Stimulated activated CD4-positive, alpha-beta T cell treated with anti-CD3 and anti-CD28 coated beads, Interleukin-2, amount 100 ng/mL, for 4 hours (primary cell): ENCODE results near the gene CNMD.
"Not testable (repeated sequence)": the region's sequence is repeated elsewhere in the genome, so short reads cannot be mapped to it uniquely, and the experiment has no call there.

Experiments
- DNase-seq: peaks from one replicate; pipeline ENCODE4 v3.0.0-alpha.2; 2020; ENCODE audit warnings: low read depth

Gene CNMD

GRCh38 chr13:52743988-52744387 is 4.4 kb upstream of the CNMD start:
- DNase-seq: no peak

DNA sequence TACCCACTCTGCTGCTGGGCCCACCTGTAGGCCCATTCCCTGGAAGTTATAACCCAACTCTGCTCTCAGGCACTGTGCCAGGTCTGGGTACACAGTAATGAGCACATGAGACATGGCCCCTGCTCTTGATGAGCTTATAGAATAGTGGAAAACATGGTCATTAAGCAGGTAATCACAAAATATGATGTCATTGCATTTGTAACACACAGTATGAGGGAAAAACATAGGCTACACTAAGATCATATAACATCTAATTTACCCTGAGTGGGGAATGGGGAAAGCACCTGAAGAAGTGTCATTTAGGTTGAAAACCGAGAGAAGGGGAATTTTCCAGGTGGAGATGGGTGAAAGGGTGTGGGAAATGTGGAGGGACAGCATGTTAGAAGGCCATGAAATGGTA is 3.9 kb upstream of the CNMD start:
- DNase-seq: no peak

DNA sequence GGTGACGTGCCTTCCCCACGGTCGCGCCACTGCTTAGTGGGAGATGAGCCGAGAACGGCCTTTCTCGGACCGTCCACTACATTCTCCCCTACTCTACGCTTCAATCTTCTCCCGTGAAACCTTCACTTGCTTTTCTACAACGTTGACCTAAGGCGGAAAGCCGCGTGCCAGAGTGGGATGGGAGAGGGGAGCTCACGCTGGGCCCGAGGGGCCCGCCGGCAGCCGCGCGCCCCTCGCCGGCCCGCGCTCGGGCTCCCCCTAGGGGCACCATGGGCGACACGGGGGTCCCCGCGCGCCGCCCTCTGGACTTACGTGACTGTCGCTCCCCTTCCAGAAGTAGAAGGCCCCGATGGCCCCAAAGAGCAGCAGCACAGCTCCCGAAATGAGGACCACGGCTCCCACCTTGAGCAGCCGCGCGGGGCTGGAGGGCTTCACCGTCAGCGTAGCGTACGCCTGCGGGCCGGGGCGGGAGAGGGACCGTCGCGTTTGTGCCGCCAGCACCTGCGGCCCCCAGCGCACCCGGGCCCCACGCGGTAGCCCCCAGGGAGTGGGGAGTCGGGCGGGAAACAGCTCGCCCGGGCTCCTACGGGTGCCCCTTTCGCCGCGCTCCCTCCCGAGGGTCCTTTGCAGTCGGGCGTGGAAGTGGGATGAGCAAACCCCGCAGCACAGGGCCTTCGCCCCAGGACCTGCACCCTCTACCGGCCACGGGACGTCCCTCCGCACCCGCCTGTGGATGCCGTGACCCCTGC is 727 bp downstream of the CNMD start:
- peak; percentile 4 for DNase-seq

DNA sequence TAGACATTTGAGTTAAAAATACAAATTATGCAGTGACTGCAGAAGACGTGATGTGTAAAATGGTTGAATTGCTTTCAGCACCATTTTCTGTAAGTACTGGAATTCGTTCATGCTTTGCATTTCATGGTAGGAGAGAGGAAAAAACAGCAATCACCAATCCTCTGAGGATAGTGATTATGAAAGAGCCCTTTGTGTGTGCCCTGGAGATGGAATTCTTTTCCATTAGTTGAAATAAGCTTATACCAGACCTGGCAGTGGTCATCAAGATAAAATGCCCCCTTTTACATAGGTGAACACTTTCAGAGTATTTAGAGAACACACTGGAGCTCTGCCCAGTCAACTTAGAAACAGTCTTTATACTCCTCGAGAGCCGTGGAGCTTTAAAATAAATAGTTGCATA is 1.7 kb downstream of the CNMD start:
- no peak for DNase-seq

DNA sequence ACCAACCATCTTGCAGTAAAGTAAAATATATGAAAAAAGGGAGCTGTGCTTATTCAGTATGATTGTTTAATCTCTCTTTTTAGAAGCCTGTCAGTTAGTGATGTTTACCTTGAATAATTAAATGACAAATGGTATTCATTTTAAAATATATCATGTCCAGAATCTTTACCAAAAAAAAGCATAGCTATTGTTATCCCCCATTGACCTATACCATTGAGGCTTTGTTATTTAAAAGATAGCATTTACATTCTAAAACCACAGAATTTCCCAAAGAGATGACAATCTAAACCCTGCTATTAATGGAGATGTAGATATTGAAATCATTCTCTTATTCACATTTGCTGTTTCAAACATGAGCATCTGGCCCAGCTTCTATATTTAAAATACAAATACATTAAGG is 2.2 kb downstream of the CNMD start:
- no peak for DNase-seq

DNA sequence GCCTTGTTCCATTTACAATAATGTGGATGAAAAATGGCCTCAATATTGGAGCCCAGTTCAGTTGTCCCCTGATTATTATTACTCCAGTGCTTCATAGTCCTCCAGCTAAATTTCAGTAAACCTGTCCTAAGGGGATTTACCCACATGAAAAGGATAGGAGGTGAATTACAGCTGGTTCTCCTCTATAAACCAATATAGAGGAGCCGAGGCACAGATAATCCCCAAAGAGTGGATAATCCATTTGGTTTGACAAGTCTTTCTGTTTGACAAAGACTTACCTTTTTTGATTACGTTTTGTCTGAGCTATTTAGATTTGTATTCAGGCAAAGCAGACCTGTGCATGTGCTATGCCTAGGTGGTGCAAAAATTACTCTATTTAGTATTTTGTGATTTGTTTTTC is 2.7 kb downstream of the CNMD start:
- DNase-seq: no peak

DNA sequence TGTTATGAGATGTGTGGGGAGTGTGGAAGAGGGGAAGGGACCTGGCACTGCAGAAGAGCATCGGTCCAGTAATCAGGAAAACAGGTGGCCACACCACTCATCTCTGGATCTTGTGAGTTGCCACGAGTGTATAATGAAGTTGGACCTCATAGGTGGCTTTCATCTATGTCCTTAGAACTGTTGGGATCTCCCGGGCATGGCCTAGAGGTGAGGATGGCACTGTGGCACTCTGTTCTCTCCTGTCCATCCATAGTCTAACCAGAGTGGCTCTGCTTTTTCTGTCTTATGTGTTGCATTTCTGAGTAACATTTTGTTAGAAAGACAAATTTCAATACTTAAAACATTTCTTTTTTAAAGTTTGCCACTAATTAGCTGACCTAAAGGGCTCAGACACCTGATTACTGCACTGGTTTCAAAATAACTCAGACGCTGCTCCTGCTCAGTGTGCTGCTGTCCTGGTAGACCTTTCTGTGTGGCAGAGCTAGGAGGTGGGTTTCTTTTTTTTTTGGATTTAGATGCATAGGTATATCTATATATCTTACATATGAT is 5.5 kb downstream of the CNMD start:
- no peak for DNase-seq

GRCh38 chr13:52726258-52726657 is 13.4 kb downstream of the CNMD start:
- DNase-seq: no peak

GRCh38 chr13:52725302-52725701 is 14.3 kb downstream of the CNMD start:
- DNase-seq: no peak

- DNase-seq: no peak
Observed at GRCh38 chr13:52723181-52723580, 16.4 kb downstream of the CNMD start.

GRCh38 chr13:52721356-52721755 is 18.3 kb downstream of the CNMD start:
- not testable (repeated sequence) for DNase-seq

DNA sequence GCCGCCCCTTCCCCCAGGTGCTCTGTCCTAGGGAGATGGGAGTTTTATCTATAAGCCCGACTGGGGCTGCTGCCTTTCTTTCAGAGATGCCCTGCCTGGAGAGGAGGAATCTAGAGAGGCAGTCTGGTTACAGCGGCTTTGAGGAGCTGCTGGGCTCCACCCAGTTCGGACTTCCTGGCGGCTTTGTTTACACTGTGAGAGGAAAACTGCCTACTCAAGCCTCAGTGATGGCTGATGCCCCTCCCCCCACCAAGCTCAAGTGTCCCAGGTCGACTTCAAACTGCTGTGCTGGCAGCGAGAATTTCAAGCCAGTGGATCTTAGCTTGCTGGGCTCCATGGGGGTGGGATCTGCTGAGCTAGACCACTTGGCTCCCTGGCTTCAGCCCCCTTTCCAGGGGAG is 18.7 kb downstream of the CNMD start:
- DNase-seq: not testable (repeated sequence)

DNA sequence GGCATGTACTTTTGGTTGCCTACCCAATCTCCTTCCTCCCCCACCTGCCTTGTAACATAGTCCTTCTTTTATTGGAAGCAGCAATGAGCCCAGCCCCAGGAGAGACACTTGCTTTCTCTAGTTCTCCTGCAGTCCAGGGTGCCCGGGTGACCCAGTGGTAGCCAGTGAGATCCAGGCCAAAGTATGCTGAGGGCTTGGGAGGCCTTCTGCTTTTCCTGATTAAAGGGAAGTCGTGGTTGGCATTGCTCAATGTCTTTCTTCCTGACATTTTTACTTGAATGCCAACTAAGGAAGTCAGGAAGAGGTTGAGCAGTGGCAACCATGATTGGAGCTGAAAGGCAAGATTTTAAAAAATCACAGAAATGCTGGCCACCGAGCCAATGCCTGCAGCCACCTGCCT is 25.7 kb downstream of the CNMD start:
- no peak for DNase-seq

DNA sequence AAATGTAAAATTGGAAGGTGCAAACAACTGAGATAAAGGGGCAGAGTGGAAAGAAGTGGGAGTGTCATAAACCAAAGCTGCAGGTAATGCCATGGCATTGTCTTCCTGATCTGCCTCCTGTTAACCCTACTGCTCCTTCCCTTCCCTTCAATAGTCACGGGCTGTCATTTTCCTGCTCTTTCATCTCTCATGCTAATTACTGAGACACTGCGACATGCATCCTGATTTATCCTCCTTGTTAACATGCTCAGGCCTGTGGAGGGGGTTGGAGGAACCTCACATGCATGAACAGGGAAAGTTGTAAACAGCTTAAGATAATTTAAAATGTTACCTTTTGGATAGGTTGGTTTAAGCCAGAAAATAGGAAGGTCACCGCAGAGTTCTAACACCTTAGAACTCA is 27.2 kb downstream of the CNMD start:
- no peak for DNase-seq

GRCh38 chr13:52711286-52711685 is 28.3 kb downstream of the CNMD start:
- no peak for DNase-seq

DNA sequence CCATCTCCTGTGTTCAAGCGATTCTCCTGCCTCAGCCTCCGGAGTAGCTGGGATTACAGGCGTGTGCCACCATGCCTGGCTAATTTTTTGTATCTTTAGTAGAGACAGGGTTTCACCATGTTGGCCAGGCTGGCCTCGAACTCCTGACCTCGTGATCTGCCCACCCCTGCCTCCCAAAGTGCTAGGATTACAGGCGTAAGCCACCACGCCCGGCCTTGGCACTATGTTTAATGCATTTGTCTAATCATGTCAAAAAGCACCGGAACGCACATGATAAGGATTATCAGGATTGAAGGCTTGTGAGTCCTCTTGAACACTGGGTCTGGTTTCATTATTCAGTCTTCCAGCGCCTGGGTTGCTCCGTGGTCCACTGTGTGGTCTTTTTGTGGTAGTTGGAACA is 31.4 kb downstream of the CNMD start:
- not testable (repeated sequence) for DNase-seq

DNA sequence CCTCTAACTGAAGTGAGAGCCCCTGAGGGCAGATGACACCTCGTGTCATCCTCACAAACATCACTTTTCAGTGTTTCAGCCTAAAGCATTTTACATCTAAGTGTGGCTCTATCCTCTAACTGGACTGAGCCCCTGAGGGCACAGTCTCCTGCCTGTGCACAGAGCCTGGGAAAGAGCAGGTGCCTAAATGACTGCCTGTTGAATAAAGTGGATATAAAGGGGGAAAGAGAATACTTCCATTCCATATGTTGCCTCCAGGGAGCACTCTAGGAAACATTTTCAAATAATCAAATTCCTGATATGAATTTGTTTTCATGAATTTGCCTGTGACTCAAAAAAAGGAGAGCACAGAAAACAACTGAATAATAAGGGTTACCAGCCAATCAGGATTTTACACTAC is 32.2 kb downstream of the CNMD start:
- no peak for DNase-seq

DNA sequence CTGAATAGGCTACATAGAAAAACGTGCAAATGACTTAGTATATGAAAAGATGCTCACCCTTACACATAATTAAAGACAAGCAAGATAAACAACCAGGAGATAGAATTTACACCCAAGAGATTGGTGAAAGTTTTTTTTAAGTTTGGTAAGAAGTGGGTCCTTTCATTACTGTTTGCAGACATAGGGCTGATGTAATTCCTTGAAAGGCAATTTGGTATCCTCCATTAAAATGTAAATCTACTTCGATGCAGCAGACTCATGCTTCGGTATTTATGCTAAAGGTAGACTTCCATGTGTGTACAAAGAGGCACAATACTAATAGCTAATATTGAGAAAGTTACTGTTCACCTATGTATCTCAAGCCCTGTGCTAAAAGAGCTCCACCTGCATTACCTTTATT is 33.5 kb downstream of the CNMD start:
- no peak for DNase-seq

DNA sequence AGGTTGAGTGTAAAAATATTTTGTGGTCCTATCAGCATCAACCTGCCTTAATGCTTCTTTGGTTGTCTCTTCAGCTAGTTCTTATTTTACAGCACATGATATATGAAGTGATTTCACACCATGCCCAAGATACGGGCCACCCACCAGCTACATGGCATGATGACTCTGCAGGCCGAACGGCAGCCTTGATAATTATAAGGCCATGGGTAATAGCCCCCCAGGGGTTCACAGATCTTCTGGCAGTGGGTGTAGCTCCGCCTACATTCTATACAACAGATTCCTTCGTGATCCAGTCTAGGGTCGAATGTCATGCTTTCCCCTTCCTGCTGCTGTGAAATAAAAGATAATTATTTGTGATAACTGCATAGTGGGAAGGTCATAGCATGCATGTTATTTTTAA is 36.1 kb downstream of the CNMD start:
- DNase-seq: no peak

GRCh38 chr13:52701728-52702465 is 37.7 kb downstream of the CNMD start:
- no peak for DNase-seq

DNA sequence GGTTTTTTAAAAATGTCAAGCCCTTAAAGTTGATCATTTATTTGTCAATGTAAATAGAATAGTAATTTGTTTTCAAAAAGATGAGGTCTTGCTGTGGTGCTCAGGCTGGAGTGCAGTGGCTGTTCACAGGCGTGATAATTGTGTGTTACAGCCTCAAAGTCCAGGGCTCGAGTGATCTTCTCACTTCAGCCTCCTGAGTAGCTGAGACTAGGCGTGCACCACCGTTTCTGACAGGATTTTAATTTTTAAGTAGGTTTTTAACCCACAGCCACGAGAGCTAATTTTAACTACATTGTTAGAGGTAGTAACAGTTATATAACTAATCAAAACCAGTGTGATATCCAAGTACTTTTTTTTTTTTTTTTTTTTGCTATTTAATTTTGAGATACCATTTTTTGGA is 43.1 kb downstream of the CNMD start:
- DNase-seq: no peak

- no peak for DNase-seq
Observed at GRCh38 chr13:52695856-52696255, 43.8 kb downstream of the CNMD start.

DNA sequence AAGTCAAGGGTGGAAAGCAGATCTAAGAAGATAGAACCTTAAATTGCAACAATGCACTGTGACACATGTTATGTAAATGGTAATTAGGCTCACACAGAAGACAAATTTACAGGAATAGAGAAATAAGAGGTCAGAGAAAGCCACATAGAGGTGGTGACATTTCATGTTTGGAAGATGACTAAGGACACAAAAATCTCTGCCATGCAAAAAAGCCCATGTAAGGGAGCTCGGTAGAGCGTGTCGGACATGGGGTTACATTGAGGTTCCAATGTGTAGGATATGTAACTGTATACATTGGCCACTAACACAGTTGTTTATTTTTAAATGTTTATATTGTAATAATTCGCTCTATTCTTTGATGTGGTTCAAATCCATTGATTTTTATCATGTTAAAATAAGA is 53.2 kb downstream of the CNMD start:
- no peak for DNase-seq

DNA sequence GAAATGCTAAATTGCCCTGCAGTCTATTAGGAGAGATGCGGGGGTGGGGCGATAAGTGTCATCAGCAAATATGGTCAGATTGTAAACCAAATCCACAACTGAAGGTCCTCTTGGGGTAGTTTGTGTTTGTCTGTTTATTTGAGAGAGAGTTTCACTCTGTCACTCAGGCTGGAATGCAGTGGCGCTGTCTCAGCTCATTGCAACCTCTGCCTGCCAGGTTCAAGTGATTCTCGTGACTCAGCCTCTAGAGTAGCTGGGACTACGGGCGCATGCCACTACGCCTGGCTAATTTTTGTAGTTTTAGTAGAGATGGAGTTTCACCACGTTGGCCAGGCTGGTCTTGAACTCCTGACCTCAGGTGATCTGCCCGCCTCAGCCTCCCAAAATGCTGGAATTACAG is 53.8 kb downstream of the CNMD start:
- DNase-seq: not testable (repeated sequence)
